GM12892 (cell line): Measurements from ENCODE around the gene PTPN1.

Source experiments
- POLR2A ChIP-seq: IDR thresholded peaks from 2 replicates; pipeline ENCODE4 v1.6.1; 2011; ENCODE audit warnings: low read depth, low read length, control low read depth
- POLR2AphosphoS5 ChIP-seq: IDR thresholded peaks from 2 replicates; pipeline ENCODE4 v1.6.1; 2011; ENCODE audit warnings: low read depth, low read length, control low read depth

DNA sequence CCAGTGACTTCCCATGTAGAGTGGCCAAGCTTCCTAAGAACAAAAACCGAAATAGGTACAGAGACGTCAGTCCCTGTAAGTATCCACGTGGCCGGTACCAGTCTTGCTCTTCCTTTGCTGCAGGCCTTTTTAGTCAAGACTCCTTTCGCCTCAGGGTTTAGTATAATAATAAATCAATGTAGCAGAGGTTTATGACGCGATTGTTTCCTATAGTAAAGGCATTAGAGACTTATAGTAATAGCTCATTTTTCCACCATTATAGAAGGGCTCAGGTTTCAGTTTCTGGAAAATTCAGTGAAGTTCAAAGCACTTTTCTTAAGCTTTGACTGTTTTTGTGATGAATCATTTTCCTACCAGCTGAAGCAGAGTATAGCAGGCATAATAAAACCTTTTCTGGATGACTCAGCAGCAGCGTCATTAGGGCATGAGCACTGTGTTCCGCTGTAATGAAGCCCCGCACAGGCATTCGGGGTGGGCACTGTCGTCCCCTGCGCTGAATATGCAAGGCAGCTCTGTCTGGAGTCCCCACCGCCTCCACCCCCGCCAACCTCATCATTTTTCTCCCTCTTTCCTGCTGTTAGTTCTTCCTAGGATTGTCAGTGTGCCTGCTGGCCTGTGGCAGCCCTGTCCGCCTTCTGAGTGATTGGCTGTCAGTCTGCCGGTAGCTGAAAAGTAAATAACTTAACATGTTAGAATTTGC, 51.3 kb downstream of the PTPN1 start:
- TF ChIP-seq POLR2A (no peak), POLR2AphosphoS5 (no peak)
